ENCODE measurements around the gene ZP3.
"Not testable (repeated sequence)": the region's sequence is repeated elsewhere in the genome, so short reads cannot be mapped to it uniquely, and the experiment has no call there.

DNA sequence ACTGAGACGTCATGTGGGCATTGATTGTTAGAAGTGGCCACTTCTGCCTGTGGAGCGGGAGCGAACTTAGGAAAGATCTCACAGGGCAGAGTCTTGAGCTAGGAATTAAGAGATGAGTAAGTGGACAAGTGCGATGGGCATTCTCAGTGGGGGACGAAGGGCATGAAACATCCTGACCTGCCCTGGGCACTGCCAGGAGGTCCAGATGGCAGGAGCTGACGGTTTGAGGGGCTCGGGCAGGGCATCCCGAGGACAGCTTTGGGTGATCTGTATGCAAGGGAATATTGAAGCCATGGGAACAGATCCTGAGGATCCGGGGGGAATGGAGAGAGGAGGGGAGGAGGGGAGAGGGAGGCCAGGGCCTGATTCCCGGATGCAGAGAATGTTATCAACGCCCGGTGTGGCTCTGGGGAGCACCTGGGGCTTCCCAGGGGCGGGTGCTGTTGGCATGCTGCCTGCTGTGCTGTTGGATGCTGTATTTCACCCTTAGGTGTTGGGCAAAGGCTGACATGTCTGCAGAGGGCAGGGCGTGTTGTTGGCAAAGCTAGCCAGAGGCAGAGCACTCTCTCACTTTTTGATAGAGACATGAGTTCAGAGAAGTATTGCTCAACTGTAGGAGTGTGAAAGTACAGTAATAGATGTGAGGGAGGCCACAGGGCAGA lies 43.1 kb downstream of the ZP3 start:
- TF ChIP-seq, protein P1, sequence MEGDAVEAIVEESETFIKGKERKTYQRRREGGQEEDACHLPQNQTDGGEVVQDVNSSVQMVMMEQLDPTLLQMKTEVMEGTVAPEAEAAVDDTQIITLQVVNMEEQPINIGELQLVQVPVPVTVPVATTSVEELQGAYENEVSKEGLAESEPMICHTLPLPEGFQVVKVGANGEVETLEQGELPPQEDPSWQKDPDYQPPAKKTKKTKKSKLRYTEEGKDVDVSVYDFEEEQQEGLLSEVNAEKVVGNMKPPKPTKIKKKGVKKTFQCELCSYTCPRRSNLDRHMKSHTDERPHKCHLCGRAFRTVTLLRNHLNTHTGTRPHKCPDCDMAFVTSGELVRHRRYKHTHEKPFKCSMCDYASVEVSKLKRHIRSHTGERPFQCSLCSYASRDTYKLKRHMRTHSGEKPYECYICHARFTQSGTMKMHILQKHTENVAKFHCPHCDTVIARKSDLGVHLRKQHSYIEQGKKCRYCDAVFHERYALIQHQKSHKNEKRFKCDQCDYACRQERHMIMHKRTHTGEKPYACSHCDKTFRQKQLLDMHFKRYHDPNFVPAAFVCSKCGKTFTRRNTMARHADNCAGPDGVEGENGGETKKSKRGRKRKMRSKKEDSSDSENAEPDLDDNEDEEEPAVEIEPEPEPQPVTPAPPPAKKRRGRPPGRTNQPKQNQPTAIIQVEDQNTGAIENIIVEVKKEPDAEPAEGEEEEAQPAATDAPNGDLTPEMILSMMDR (IDR thresholded peaks at IDR 0.05) = not testable (repeated sequence)
- TF ChIP-seq POLR2A, EP300 (IDR thresholded peaks at IDR 0.05): not testable (repeated sequence)
